Sigmoid colon (tissue), 7 donors: ENCODE results near the gene CSF3. TPM values are rescaled to one million over a fixed set of nuclear protein-coding genes. Genes with fewer than 3 reads are reported as not detected.

ENCODE experiments used
- DNase-seq: peaks from one replicate; pipeline ENCODE4 v3.0.0-alpha.2; 2019
- H3K27ac ChIP-seq, 4 donors: fragments of 200-600 bp; sonication (generic); one replicate each; pipeline ENCODE4 v1.5.1; 2016 to 2019; ENCODE audit warnings: mild to moderate bottlenecking in 1 of 4
- H3K27me3 ChIP-seq, 3 donors: fragments of 200-600 bp; sonication (generic); one replicate each; pipeline ENCODE4 v1.5.1; 2019; ENCODE audit warnings: mild to moderate bottlenecking in 1 of 3
- H3K36me3 ChIP-seq, 4 donors: fragments of 200-600 bp; sonication (generic); one replicate each; pipeline ENCODE4 v1.5.1; 2016 to 2019
- H3K4me1 ChIP-seq, 4 donors: fragments of 200-600 bp; sonication (generic); one replicate each; pipeline ENCODE4 v1.5.1; 2017 to 2019
- H3K4me3 ChIP-seq, 4 donors: fragments of 200-600 bp; sonication (generic); one replicate each; pipeline ENCODE4 v1.5.1; 2017 to 2019; ENCODE audit warnings: mild to moderate bottlenecking in 2 of 4, moderate library complexity in 1 of 4
- H3K9me3 ChIP-seq, 4 donors: fragments of 200-600 bp in 3 of 4; sonication (generic) in 3 of 4; one replicate each; pipeline versions ENCODE4 v1.5.1 to v1.6.1; 2013 to 2019
- CTCF ChIP-seq, 4 experiments: fragments of 450-650 bp in 3 of 4; fragments of 200-600 bp in 1 of 4; IDR thresholded peaks; one replicate each; pipeline ENCODE4 v1.5.1; 2016 to 2019; ENCODE audit warnings: antibody characterized with exemption in 4 of 4, mild to moderate bottlenecking in 3 of 4, moderate library complexity in 2 of 4
- EP300 ChIP-seq, 4 donors: sonication (generic); formaldehyde crosslinking; IDR thresholded peaks; one replicate each; pipeline ENCODE4 v1.6.1; 2017; ENCODE audit warnings: antibody characterized with exemption in 4 of 4
- POLR2A ChIP-seq, 2 donors: fragments of 450-650 bp; IDR thresholded peaks; one replicate each; pipeline ENCODE4 v1.6.1; 2016; ENCODE audit warnings: antibody characterized with exemption in 2 of 2, mild to moderate bottlenecking in 2 of 2, moderate library complexity in 2 of 2
- POLR2AphosphoS5 ChIP-seq, 4 donors: sonication (generic); formaldehyde crosslinking; IDR thresholded peaks; one replicate each; pipeline ENCODE4 v1.6.1; 2017; ENCODE audit warnings: antibody characterized with exemption in 4 of 4
- WGBS, 2 donors: extraction: QIAGEN DNeasy Blood & Tissue Kit; methylation state at CpG; one replicate each; pipeline ENCODE4 v1.1.7; 2013; 5-methylcytosine and 5-hydroxymethylcytosine counted together
- intact Hi-C: fragments of 100-400 bp; cut with DNase I; formaldehyde crosslinking; loops from one replicate; pipeline ENCODE4 v1.15.1; 2023
- polyA plus RNA-seq, 3 donors: library from polyadenylated mRNA; stranded (reverse); fragments of 200-250 nt; gene quantifications; one replicate each; pipeline ENCODE4 v1.2.3, GENCODE V29; 2013
- total RNA-seq, 4 donors: library from RNA; depleted of rRNA; stranded (reverse); fragments of >200 nt; gene quantifications; one replicate each; pipeline ENCODE4 v1.1.0, GENCODE V29; 2016
- donor health status: healthy with polysubstance abuse.
- donor health status: Bipolar disorder and iron deficiency.
- donor health status: healthy.

The CSF3 gene
- total and polyA plus RNA-seq, 7 donors = 1.2 to 23.3 (median 3.1) TPM; not detected in 4

- WGBS, 2 donors = 84 to 95% methylated on average over 8 of the region's 8 CpGs
- Histone ChIP-seq H3K4me3 (no peak overlapping the region), H3K9me3 (no peaks in the 10 kb centered on the region), H3K4me1 (peaks cover 0 to 42% (median 34%) of the 10 kb centered on the region in 4 donors), H3K36me3 (peaks cover 19 to 84% (median 36%) of the 10 kb centered on the region in 4 donors), H3K27ac (no peak overlapping the region), H3K27me3 (no peaks in the 10 kb centered on the region)
- no peak for TF ChIP-seq POLR2A (IDR thresholded peaks at IDR 0.05)
- TF ChIP-seq CTCF (IDR thresholded peaks at IDR 0.05) = no peak
- TF ChIP-seq EP300 (IDR thresholded peaks at IDR 0.05) = no peak
- no peak for TF ChIP-seq POLR2AphosphoS5 (IDR thresholded peaks at IDR 0.05)
- intact Hi-C loops = loop anchor here (5.0 kb wide), 1 partner anchor 147 kb away; no protein-coding TSS in a partner anchor
- no peak for DNase-seq
These were observed 9.7 kb downstream of the CSF3 start for GRCh38 chr17:40024901-40025300.

GRCh38 chr17:40025559-40025958 lies 10.3 kb downstream of the CSF3 start:
- TF ChIP-seq CTCF (IDR thresholded peaks at IDR 0.05) (no peak), POLR2A (IDR thresholded peaks at IDR 0.05) (no peak), EP300 (IDR thresholded peaks at IDR 0.05) (no peak), POLR2AphosphoS5 (IDR thresholded peaks at IDR 0.05) (no peak)
- intact Hi-C loops = loop anchor here (5.0 kb wide), 1 partner anchor 147 kb away; no protein-coding TSS in a partner anchor
- Histone ChIP-seq H3K9me3 (no peaks in the 10 kb centered on the region), H3K4me1 (peaks cover 0 to 41% (median 34%) of the 10 kb centered on the region in 4 donors), H3K27ac (peak overlapping the region in 1 of 4 donors; percentile 9), H3K4me3 (no peak overlapping the region), H3K27me3 (no peaks in the 10 kb centered on the region), H3K36me3 (peaks cover 19 to 84% (median 37%) of the 10 kb centered on the region in 4 donors)
- no peak for DNase-seq
- WGBS, 2 donors = 87 to 88% methylated on average over 2 of the region's 2 CpGs

- intact Hi-C loops = loop anchor here (5.0 kb wide), 1 partner anchor 146 kb away; no protein-coding TSS in a partner anchor
- WGBS, 2 donors = 81 to 83% methylated on average over 22 of the region's 22 CpGs
- Histone ChIP-seq H3K4me3 (no peak overlapping the region), H3K27me3 (no peaks in the 10 kb centered on the region), H3K36me3 (peaks cover 23 to 88% (median 42%) of the 10 kb centered on the region in 4 donors), H3K4me1 (peaks cover 0 to 34% (median 29%) of the 10 kb centered on the region in 4 donors), H3K27ac (peak overlapping the region in 2 of 4 donors; percentile 6 to 9), H3K9me3 (no peaks in the 10 kb centered on the region)
- TF ChIP-seq EP300 (IDR thresholded peaks at IDR 0.05) = no peak
- TF ChIP-seq CTCF (IDR thresholded peaks at IDR 0.05) = no peak
- TF ChIP-seq POLR2AphosphoS5 (IDR thresholded peaks at IDR 0.05) = no peak
- no peak for TF ChIP-seq POLR2A (IDR thresholded peaks at IDR 0.05)
- DNase-seq = no peak
These were observed 11.0 kb downstream of the CSF3 start for GRCh38 chr17:40025991-40026815.

GRCh38 chr17:40026816-40027613 lies 11.8 kb downstream of the CSF3 start:
- intact Hi-C loops = loop anchor here (1.0 to 5.0 kb wide), 2 partner anchors 13 to 145 kb away; no protein-coding TSS in a partner anchor
- H3K27me3 ChIP-seq = no peaks in the 10 kb centered on the region
- no peaks in the 10 kb centered on the region for H3K9me3 ChIP-seq
- TF ChIP-seq CTCF (IDR thresholded peaks at IDR 0.05) = peak; percentile 75 to 95 (median 86)
- TF ChIP-seq EP300 (IDR thresholded peaks at IDR 0.05) = no peak
- WGBS, 2 donors = 26 to 47% methylated on average over 33 of the region's 33 CpGs
- H3K36me3 ChIP-seq = peaks cover 25 to 88% (median 48%) of the 10 kb centered on the region in 4 donors
- DNase-seq = peak; percentile 94
- no peak overlapping the region for H3K4me3 ChIP-seq
- H3K4me1 ChIP-seq = peaks cover 0 to 33% (median 27%) of the 10 kb centered on the region in 4 donors
- peak overlapping the region in 1 of 4 donors; percentile 9 for H3K27ac ChIP-seq
